ENCODE data around the gene ADSS1.

GRCh38 chr14:104707608-104708595 is 16.1 kb upstream of the ADSS1 start:
- TF ChIP-seq CTCF (conservative IDR thresholded peaks at IDR 0.05; ENCODE audit: low read length) = no peak
- TF ChIP-seq EZH2phosphoT487 (IDR thresholded peaks at IDR 0.05; ENCODE audit: borderline replicate concordance) = no peak

Measured in Loucy (cell line).